Measurements from ENCODE around the gene DNAH9. TPM values are rescaled to one million over a fixed set of nuclear protein-coding genes. Genes with fewer than 3 reads are reported as not detected.

Gene DNAH9
- total RNA-seq, 1 donor from 2014 or later = under 0.01 TPM

- no peaks in the 10 kb centered on the region for H3K27me3 ChIP-seq (ENCODE audit: control insufficient read depth, insufficient read depth, low read length)
- DNase-seq (ENCODE audit: low read depth) (peak; percentile 1), FAIRE-seq (no peak)
- TF ChIP-seq, protein P1, sequence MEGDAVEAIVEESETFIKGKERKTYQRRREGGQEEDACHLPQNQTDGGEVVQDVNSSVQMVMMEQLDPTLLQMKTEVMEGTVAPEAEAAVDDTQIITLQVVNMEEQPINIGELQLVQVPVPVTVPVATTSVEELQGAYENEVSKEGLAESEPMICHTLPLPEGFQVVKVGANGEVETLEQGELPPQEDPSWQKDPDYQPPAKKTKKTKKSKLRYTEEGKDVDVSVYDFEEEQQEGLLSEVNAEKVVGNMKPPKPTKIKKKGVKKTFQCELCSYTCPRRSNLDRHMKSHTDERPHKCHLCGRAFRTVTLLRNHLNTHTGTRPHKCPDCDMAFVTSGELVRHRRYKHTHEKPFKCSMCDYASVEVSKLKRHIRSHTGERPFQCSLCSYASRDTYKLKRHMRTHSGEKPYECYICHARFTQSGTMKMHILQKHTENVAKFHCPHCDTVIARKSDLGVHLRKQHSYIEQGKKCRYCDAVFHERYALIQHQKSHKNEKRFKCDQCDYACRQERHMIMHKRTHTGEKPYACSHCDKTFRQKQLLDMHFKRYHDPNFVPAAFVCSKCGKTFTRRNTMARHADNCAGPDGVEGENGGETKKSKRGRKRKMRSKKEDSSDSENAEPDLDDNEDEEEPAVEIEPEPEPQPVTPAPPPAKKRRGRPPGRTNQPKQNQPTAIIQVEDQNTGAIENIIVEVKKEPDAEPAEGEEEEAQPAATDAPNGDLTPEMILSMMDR (IDR thresholded peaks at IDR 0.05; ENCODE audit: insufficient read depth, low read length, severe bottlenecking) = no peak
- H3K36me3 ChIP-seq (ENCODE audit: control insufficient read depth, insufficient read depth, low read length) = no peaks in the 10 kb centered on the region
- H3K4me3 ChIP-seq (ENCODE audit: low read depth, low read length) = no peak overlapping the region
Observed at GRCh38 chr17:11719856-11720255, 121.6 kb downstream of the DNAH9 start.

DNA sequence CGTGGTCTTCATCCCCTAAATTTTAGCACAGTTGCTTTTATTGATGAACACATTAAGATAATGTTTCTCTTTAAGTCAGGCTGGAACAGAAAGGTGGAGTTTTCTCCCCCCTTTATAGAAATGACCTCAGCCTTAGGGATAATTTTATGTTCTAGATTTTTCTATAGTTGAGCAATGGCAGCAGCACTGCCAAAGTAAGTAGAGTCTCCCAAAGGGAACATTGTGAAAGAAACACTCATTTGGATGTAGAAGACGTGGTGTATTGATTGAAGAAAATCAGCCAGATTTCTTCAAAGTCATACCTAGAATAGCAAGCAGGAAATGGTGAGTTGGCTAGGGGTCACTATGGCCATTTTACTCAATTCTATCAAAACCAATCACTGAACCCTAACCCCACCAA lies 122.5 kb downstream of the DNAH9 start:
- FAIRE-seq (no peak), DNase-seq (ENCODE audit: low read depth) (no peak)
- Histone ChIP-seq H3K27me3 (ENCODE audit: control insufficient read depth, insufficient read depth, low read length) (no peaks in the 10 kb centered on the region), H3K36me3 (ENCODE audit: control insufficient read depth, insufficient read depth, low read length) (no peaks in the 10 kb centered on the region), H3K4me3 (ENCODE audit: low read depth, low read length) (no peak overlapping the region)
- TF ChIP-seq, protein P1 (IDR thresholded peaks at IDR 0.05; ENCODE audit: insufficient read depth, low read length, severe bottlenecking) = no peak

DNA sequence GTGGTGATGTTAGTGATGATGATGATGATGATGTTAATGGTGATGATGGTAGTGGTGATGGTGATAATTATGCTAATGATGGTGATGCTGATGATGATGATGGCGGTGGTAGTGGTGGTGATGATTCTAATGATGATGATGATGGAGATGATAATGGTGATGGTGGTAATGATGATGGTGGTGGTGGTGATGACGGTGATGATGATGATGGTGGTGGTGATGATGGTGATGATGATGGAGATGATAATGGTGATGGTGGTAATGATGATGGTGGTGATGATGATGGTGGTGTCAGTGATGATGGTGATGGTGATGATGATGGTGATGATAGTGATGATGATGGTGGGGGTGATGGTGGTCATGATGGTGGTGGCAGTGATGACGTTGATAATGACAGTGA lies 132.5 kb downstream of the DNAH9 start:
- DNase-seq (ENCODE audit: low read depth) = no peak
- H3K36me3 ChIP-seq (ENCODE audit: control insufficient read depth, insufficient read depth, low read length) = no peaks in the 10 kb centered on the region
- TF ChIP-seq, protein P1 (IDR thresholded peaks at IDR 0.05; ENCODE audit: insufficient read depth, low read length, severe bottlenecking) = no peak
- H3K4me3 ChIP-seq (ENCODE audit: low read depth, low read length) = no peak overlapping the region
- peak; percentile 91 for FAIRE-seq
- no peaks in the 10 kb centered on the region for H3K27me3 ChIP-seq (ENCODE audit: control insufficient read depth, insufficient read depth, low read length)

GRCh38 chr17:11736613-11737312 lies 138.5 kb downstream of the DNAH9 start:
- FAIRE-seq (no peak), DNase-seq (ENCODE audit: low read depth) (no peak)
- TF ChIP-seq, protein P1 (IDR thresholded peaks at IDR 0.05; ENCODE audit: insufficient read depth, low read length, severe bottlenecking) = no peak
- Histone ChIP-seq H3K36me3 (ENCODE audit: control insufficient read depth, insufficient read depth, low read length) (no peaks in the 10 kb centered on the region), H3K27me3 (ENCODE audit: control insufficient read depth, insufficient read depth, low read length) (no peaks in the 10 kb centered on the region), H3K4me3 (ENCODE audit: low read depth, low read length) (no peak overlapping the region)

DNA sequence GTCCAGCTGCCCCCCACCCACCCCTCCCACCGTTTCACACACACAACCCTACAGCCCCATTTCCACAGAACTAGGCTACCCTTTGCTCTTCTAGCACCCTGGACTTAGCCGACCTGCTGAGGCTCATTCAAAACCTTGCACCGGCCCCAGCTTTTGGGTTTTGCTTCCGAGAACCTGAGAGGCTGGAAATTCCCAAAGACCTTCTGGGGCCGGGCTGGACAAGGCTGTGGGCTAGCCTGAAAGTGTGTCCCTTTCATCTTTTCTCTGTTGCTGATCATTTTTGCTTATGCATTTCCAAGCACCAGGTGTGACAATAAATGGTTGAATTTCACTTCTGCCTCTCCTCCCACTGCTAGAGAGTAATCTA lies 139.0 kb downstream of the DNAH9 start:
- TF ChIP-seq, protein P1 (IDR thresholded peaks at IDR 0.05; ENCODE audit: insufficient read depth, low read length, severe bottlenecking) = no peak
- H3K4me3 ChIP-seq (ENCODE audit: low read depth, low read length) = no peak overlapping the region
- FAIRE-seq = no peak
- no peak for DNase-seq (ENCODE audit: low read depth)
- H3K36me3 ChIP-seq (ENCODE audit: control insufficient read depth, insufficient read depth, low read length) = no peaks in the 10 kb centered on the region
- H3K27me3 ChIP-seq (ENCODE audit: control insufficient read depth, insufficient read depth, low read length) = no peaks in the 10 kb centered on the region

GRCh38 chr17:11738151-11738550 lies 139.9 kb downstream of the DNAH9 start:
- TF ChIP-seq, protein P1 (IDR thresholded peaks at IDR 0.05; ENCODE audit: insufficient read depth, low read length, severe bottlenecking) = no peak
- FAIRE-seq = no peak

More at GRCh38 chr17:11738151-11738550, 139.9 kb downstream of the DNAH9 start:
- H3K4me3 ChIP-seq (ENCODE audit: low read depth, low read length) = no peak overlapping the region
- no peak for DNase-seq (ENCODE audit: low read depth)
- no peaks in the 10 kb centered on the region for H3K27me3 ChIP-seq (ENCODE audit: control insufficient read depth, insufficient read depth, low read length)
- no peaks in the 10 kb centered on the region for H3K36me3 ChIP-seq (ENCODE audit: control insufficient read depth, insufficient read depth, low read length)

Data from bronchial epithelial cell (primary cell).